OCI-LY7 (cell line): Measurements from ENCODE around the gene COG8.

Source experiments
- EZH2phosphoT487 ChIP-seq: fragments of 200-600 bp; sonication (generic); IDR thresholded peaks from 2 replicates; pipeline ENCODE4 v1.6.1; 2018; ENCODE audit warnings: low read depth, borderline replicate concordance, mild to moderate bottlenecking, mixed run types, antibody characterized with exemption, low read length, moderate library complexity, mixed read lengths
- TF ChIP-seq, protein P1 (sequence below): fragments of 200-600 bp; sonication (generic); conservative IDR thresholded peaks from 2 replicates; pipeline ENCODE4 v1.5.1; 2014; ENCODE audit warnings: mild to moderate bottlenecking, antibody characterized with exemption, low read length, moderate library complexity, mixed read lengths

DNA sequence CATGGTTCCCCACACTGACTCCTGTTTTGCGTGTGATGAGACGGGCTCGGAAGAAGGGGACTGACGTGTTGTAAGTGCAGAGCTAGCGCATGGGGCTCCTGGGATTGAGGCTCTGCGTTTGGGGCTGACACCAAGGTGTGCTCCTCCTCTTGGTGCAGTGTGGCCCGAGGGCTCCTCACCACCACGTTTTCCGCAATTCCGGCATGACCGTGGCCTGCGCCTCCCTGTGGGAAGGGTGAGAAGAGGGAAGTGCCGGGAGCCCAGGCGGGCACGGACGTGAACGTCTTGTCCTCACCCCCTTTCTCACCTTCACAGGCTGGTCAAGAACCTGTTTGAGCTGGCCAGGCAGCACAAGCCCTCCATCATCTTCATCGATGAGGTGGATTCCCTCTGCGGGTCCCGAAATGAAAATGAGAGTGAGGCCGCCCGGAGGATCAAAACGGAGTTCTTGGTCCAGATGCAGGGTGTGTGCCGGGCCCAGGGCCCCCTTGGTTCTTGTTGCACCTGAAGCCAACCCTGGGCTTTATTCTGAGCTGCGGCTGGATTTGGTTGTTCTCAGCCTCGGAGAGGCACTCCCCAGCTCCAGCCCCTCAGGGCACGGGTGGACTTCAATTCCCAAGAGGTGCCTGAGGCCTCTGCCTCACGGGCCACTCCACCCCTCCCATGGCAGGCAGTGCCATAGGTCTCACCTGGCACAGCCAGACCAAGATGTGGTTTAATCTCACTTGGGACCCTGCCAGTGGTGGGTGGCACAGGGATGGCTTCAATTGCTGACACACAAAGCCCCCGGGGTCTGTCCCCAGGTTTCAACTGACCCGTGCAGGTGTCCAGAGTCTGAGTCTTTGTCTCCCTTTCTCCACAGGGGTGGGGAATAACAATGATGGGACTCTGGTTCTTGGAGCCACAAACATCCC, 19.3 kb downstream of the COG8 start:
- TF ChIP-seq, protein P1, sequence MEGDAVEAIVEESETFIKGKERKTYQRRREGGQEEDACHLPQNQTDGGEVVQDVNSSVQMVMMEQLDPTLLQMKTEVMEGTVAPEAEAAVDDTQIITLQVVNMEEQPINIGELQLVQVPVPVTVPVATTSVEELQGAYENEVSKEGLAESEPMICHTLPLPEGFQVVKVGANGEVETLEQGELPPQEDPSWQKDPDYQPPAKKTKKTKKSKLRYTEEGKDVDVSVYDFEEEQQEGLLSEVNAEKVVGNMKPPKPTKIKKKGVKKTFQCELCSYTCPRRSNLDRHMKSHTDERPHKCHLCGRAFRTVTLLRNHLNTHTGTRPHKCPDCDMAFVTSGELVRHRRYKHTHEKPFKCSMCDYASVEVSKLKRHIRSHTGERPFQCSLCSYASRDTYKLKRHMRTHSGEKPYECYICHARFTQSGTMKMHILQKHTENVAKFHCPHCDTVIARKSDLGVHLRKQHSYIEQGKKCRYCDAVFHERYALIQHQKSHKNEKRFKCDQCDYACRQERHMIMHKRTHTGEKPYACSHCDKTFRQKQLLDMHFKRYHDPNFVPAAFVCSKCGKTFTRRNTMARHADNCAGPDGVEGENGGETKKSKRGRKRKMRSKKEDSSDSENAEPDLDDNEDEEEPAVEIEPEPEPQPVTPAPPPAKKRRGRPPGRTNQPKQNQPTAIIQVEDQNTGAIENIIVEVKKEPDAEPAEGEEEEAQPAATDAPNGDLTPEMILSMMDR = no peak
- TF ChIP-seq EZH2phosphoT487 = no peak
